ENCODE measurements around the gene SEC16A. TPM values are rescaled to one million over a fixed set of nuclear protein-coding genes. Genes with fewer than 3 reads are reported as not detected.

SEC16A gene
- total RNA-seq, 1 donor from 2014 or later, result 23.4 TPM

- no peak for DNase-seq
- H3K27ac ChIP-seq (replicated peaks), result no peak overlapping the region
- H3K4me3 ChIP-seq, result no peak overlapping the region
- H3K9me3 ChIP-seq (replicated peaks), result no peaks in the 10 kb centered on the region
- peaks cover 46% of the 10 kb centered on the region for H3K36me3 ChIP-seq
- TF ChIP-seq CTCF (IDR thresholded peaks at IDR 0.05; ENCODE audit: borderline replicate concordance), result no peak
- peaks cover 25% of the 10 kb centered on the region for H3K4me1 ChIP-seq
- intact Hi-C loops (cut with micrococcal nuclease), result no loop called here
- no peaks in the 10 kb centered on the region for H3K27me3 ChIP-seq (ENCODE audit: low read depth)
Observed at GRCh38 chr9:136398286-136398685, 84.6 kb downstream of the SEC16A start.

GRCh38 chr9:136397643-136398042, 85.2 kb downstream of the SEC16A start:
- peaks cover 25% of the 10 kb centered on the region for H3K4me1 ChIP-seq
- H3K36me3 ChIP-seq, result peaks cover 52% of the 10 kb centered on the region
- no peak overlapping the region for H3K27ac ChIP-seq (replicated peaks)
- TF ChIP-seq CTCF (IDR thresholded peaks at IDR 0.05; ENCODE audit: borderline replicate concordance), result no peak
- H3K9me3 ChIP-seq (replicated peaks), result no peaks in the 10 kb centered on the region
- no peaks in the 10 kb centered on the region for H3K27me3 ChIP-seq (ENCODE audit: low read depth)
- no peak overlapping the region for H3K4me3 ChIP-seq
- DNase-seq, result no peak
- intact Hi-C loops (cut with micrococcal nuclease), result no loop called here

- intact Hi-C loops (cut with micrococcal nuclease), result no loop called here
- peaks cover 25% of the 10 kb centered on the region for H3K4me1 ChIP-seq
- no peak overlapping the region for H3K27ac ChIP-seq (replicated peaks)
- H3K27me3 ChIP-seq (ENCODE audit: low read depth), result no peaks in the 10 kb centered on the region
- H3K9me3 ChIP-seq (replicated peaks), result no peaks in the 10 kb centered on the region
- no peak for TF ChIP-seq CTCF (IDR thresholded peaks at IDR 0.05; ENCODE audit: borderline replicate concordance)
- DNase-seq, result no peak
- no peak overlapping the region for H3K4me3 ChIP-seq
- peaks cover 61% of the 10 kb centered on the region for H3K36me3 ChIP-seq
Observed at GRCh38 chr9:136396219-136396515, 86.7 kb downstream of the SEC16A start.

- Histone ChIP-seq H3K27ac (replicated peaks) (no peak overlapping the region), H3K36me3 (peaks cover 67% of the 10 kb centered on the region), H3K27me3 (ENCODE audit: low read depth) (no peaks in the 10 kb centered on the region), H3K9me3 (replicated peaks) (no peaks in the 10 kb centered on the region), H3K4me1 (peaks cover 24% of the 10 kb centered on the region), H3K4me3 (no peak overlapping the region)
- intact Hi-C loops (cut with micrococcal nuclease), result no loop called here
- no peak for TF ChIP-seq CTCF (IDR thresholded peaks at IDR 0.05; ENCODE audit: borderline replicate concordance)
- no peak for DNase-seq
Observed at GRCh38 chr9:136395345-136396218, 87.3 kb downstream of the SEC16A start.

GRCh38 chr9:136395020-136395340, 87.9 kb downstream of the SEC16A start:
- DNase-seq, result no peak
- intact Hi-C loops (cut with micrococcal nuclease), result no loop called here
- H3K27ac ChIP-seq (replicated peaks), result no peak overlapping the region
- H3K36me3 ChIP-seq, result peaks cover 70% of the 10 kb centered on the region
- no peak overlapping the region for H3K4me3 ChIP-seq
- TF ChIP-seq CTCF (IDR thresholded peaks at IDR 0.05; ENCODE audit: borderline replicate concordance), result no peak
- peaks cover 19% of the 10 kb centered on the region for H3K4me1 ChIP-seq
- no peaks in the 10 kb centered on the region for H3K27me3 ChIP-seq (ENCODE audit: low read depth)
- no peaks in the 10 kb centered on the region for H3K9me3 ChIP-seq (replicated peaks)

All from left ventricle myocardium inferior (tissue), 1 donor.